A549 (cell line): ENCODE measurements around the gene PHACTR2. TPM values are rescaled to one million over a fixed set of nuclear protein-coding genes. Genes with fewer than 3 reads are reported as not detected.

Experiments
- ATAC-seq, 2 experiments: fragments of 200-7000 bp in 1 of 2; fragments of >200 bp in 1 of 2; cut with Nextera tagmentation in 1 of 2; cut with Tn5 transposase in 1 of 2; 3 replicates each; pipeline versions ENCODE4 v1.8.0 to v1.9.1; 2018 to 2020; ENCODE audit warnings: mild to moderate bottlenecking in 1 of 2, moderate library complexity in 1 of 2
- CTCF ChIA-PET: fragments of 300-600 bp; sonication (Branson Sonifier 250); formaldehyde crosslinking; extraction: SDS; loops from one replicate; lab custom pipeline; 2021; ENCODE audit warnings: antibody characterized with exemption, inconsistent platforms; lab: Yijun Ruan, JAX
- POLR2A ChIA-PET: fragments of 350-600 bp; formaldehyde crosslinking; extraction: SDS; loops from one replicate; lab custom pipeline; 2021; ENCODE audit warnings: antibody characterized with exemption, inconsistent platforms; lab: Yijun Ruan, JAX
- DNase-seq, 2 experiments: peaks; one replicate each; pipeline versions ENCODE4 v3.0.0 to v3.0.0-alpha.2; 2011 to 2016; ENCODE audit warnings: low read depth in 1 of 2, low spot score in 1 of 2
- FAIRE-seq: peaks from 2 replicates; lab custom pipeline; 2011; peaks lifted over from hg19 to GRCh38; lab: Jason Lieb, UNC
- H3K27ac ChIP-seq, 2 experiments: fragments of >200 bp; sonication (Bioruptor Twin); formaldehyde crosslinking; 3 replicates each; pipeline ENCODE4 v1.5.1; 2016 to 2017
- H3K4me1 ChIP-seq: fragments of >200 bp; sonication (Bioruptor Twin); formaldehyde crosslinking; 3 replicates; pipeline ENCODE4 v1.6.1; 2016
- H3K4me2 ChIP-seq: fragments of >200 bp; sonication (Bioruptor Twin); formaldehyde crosslinking; 3 replicates; pipeline ENCODE4 v1.6.1; 2016
- H3K4me3 ChIP-seq: fragments of >200 bp; sonication (Bioruptor Twin); formaldehyde crosslinking; 3 replicates; pipeline ENCODE4 v1.5.1; 2016
- H3K9me3 ChIP-seq: fragments of >200 bp; sonication (Bioruptor Twin); formaldehyde crosslinking; 3 replicates; pipeline ENCODE4 v1.6.1; 2016
- BHLHE40 ChIP-seq: IDR thresholded peaks from 2 replicates; pipeline ENCODE4 v1.6.1; 2012; ENCODE audit warnings: low read depth, low read length, inconsistent platforms
- CBX2 ChIP-seq: fragments of 200-600 bp; sonication (generic); IDR thresholded peaks from 2 replicates; pipeline ENCODE4 v1.6.1; 2016; ENCODE audit warnings: low read depth, mild to moderate bottlenecking, borderline replicate concordance
- CHD2 ChIP-seq: fragments of 150-350 bp; IDR thresholded peaks from 2 replicates; pipeline ENCODE4 v1.6.1; 2014; ENCODE audit warnings: low read length; ENCODE audit not compliant: partially characterized antibody
- EP300 ChIP-seq, 2 experiments: fragments of >200 bp; sonication (Bioruptor Twin); formaldehyde crosslinking; IDR thresholded peaks; 2 replicates in 1 of 2; 3 replicates in 1 of 2; pipeline ENCODE4 v1.6.1; 2016 to 2017
- FOSL2 ChIP-seq, 2 experiments: fragments of 450-650 bp in 1 of 2; fragments of >200 bp in 1 of 2; sonication (Bioruptor Twin) in 1 of 2; formaldehyde crosslinking; IDR thresholded peaks; 2 replicates each; pipeline versions ENCODE4 v1.5.0 to v1.6.1; 2016 to 2020; ENCODE audit warnings: mild to moderate bottlenecking in 1 of 2, moderate library complexity in 1 of 2
- GATA3 ChIP-seq: IDR thresholded peaks from 2 replicates; pipeline ENCODE4 v1.6.1; 2012; ENCODE audit warnings: borderline replicate concordance
- HOXB13 ChIP-seq: fragments of 250-450 bp; sonication (Bioruptor Pico); IDR thresholded peaks from 2 replicates; pipeline ENCODE4 v1.5.0; 2020; ENCODE audit warnings: low read depth, mild to moderate bottlenecking, moderate library complexity
- HOXB5 ChIP-seq: fragments of 250-450 bp; sonication (Bioruptor Pico); IDR thresholded peaks from 2 replicates; pipeline ENCODE4 v1.5.0; 2020; ENCODE audit warnings: mild to moderate bottlenecking, moderate library complexity
- JUN ChIP-seq, 2 experiments: fragments of >200 bp; sonication (Bioruptor Twin); formaldehyde crosslinking; IDR thresholded peaks; 2 replicates in 1 of 2; 3 replicates in 1 of 2; pipeline ENCODE4 v1.6.1; 2016 to 2017
- KDM1A ChIP-seq: fragments of 200-600 bp; sonication (generic); IDR thresholded peaks from 2 replicates; pipeline ENCODE4 v1.6.1; 2016; ENCODE audit warnings: low read depth, mild to moderate bottlenecking
- KDM5A ChIP-seq: fragments of 200-600 bp; sonication (generic); IDR thresholded peaks from 2 replicates; pipeline ENCODE4 v1.6.1; 2016; ENCODE audit warnings: antibody characterized with exemption, mild to moderate bottlenecking
- MAFK ChIP-seq: fragments of 450-650 bp; IDR thresholded peaks from 2 replicates; pipeline ENCODE4 v1.6.1; 2014; ENCODE audit not compliant: partially characterized antibody
- MYC ChIP-seq: IDR thresholded peaks from 2 replicates; pipeline ENCODE4 v1.6.1; 2012; ENCODE audit warnings: mild to moderate bottlenecking, inconsistent platforms, low read length, improper control_type of control experiment, borderline replicate concordance
- PHF8 ChIP-seq: fragments of 200-600 bp; sonication (generic); IDR thresholded peaks from 2 replicates; pipeline ENCODE4 v1.6.1; 2016; ENCODE audit warnings: low read depth, mild to moderate bottlenecking, antibody characterized with exemption, moderate library complexity, borderline replicate concordance
- POLR2A ChIP-seq: IDR thresholded peaks from 2 replicates; pipeline ENCODE4 v1.6.1; 2012; ENCODE audit warnings: mild to moderate bottlenecking, low read length
- TFCP2L1 ChIP-seq: fragments of 250-450 bp; sonication (Bioruptor Pico); IDR thresholded peaks from 2 replicates; pipeline ENCODE4 v1.5.0; 2021; ENCODE audit warnings: mild to moderate bottlenecking
- ZSCAN20 ChIP-seq: fragments of 250-450 bp; sonication (Bioruptor Pico); IDR thresholded peaks from 2 replicates; pipeline ENCODE4 v1.8.0; 2022; ENCODE audit warnings: mild to moderate bottlenecking, moderate library complexity
- WGBS: methylation state at CpG from one replicate; pipeline ENCODE4 v1.1.6; 2017; ENCODE audit errors: missing lambda C conversion rate; 5-methylcytosine and 5-hydroxymethylcytosine counted together
- polyA plus RNA-seq, 4 experiments: library from polyadenylated mRNA; depleted of rRNA in 3 of 4; stranded (reverse); fragments of >200 nt; fragmentation: RNase III in 1 of 4; extraction: RNeasy Plus Mini Kit Qiagen cat#74134 plus additional on column Dnase treatment in 1 of 4; gene quantifications; 2 replicates in 3 of 4; 3 replicates in 1 of 4; pipeline ENCODE4 v1.2.3, GENCODE V29; 2011 to 2017
- TF ChIP-seq, protein P1 (sequence below): IDR thresholded peaks from 2 replicates; pipeline ENCODE4 v1.6.1; 2012; ENCODE audit warnings: low read depth, borderline replicate concordance
- TF ChIP-seq, protein P2 (sequence below): IDR thresholded peaks from 2 replicates; pipeline ENCODE4 v1.6.1; 2012
- TF ChIP-seq, protein P3 (sequence below): IDR thresholded peaks from 2 replicates; pipeline ENCODE4 v1.6.1; 2012
- TF ChIP-seq, protein P4 (sequence below): fragments of 250-450 bp; sonication (Bioruptor Pico); IDR thresholded peaks from 2 replicates; pipeline ENCODE4 v1.5.0; 2020; ENCODE audit warnings: low read depth, mild to moderate bottlenecking, moderate library complexity
- TF ChIP-seq, protein P5 (sequence below): fragments of 200-600 bp; sonication (generic); IDR thresholded peaks from 2 replicates; pipeline ENCODE4 v1.6.1; 2016; ENCODE audit warnings: antibody characterized with exemption, mild to moderate bottlenecking, moderate library complexity

Gene PHACTR2
- polyA plus RNA-seq, 2 of the 4 experiments (the other 2 are of a cell fraction): 2.5 to 10.4 TPM

- peak within 1 kb of the TSS; percentile 96 for H3K4me3 ChIP-seq
- ATAC-seq (peak; percentile 99 to 100), DNase-seq (peak; percentile 91 to 95), FAIRE-seq (no peak)
- 4% methylated on average over 29 of the region's 64 CpGs for WGBS
- ChIA-PET POLR2A (interaction anchor here (0.6 to 1.6 kb wide), 7 partner anchors 9 to 307 kb away, joined by 3 to 10 read pairs (median 4); partner anchors contain the start of genes PHACTR2 and SF3B5), CTCF (interaction anchor here (1.3 kb wide), 1 partner anchor 268 kb away, joined by 5 read pairs; no protein-coding TSS in a partner anchor)
- no peaks in the 10 kb centered on the region for H3K9me3 ChIP-seq
- H3K27ac ChIP-seq: peak within 1 kb of the TSS; percentile 92 to 98
- peak within 1 kb of the TSS; percentile 99 for H3K4me2 ChIP-seq
- TF ChIP-seq KDM1A (no peak), CBX2 (no peak), CHD2 (peak; percentile 93), BHLHE40 (peak; percentile 83), HOXB13 (CRISPR knock-in tag) (peak; percentile 45; the same call in 1 of the 2 replicates), HOXB5 (CRISPR knock-in tag) (peak; percentile 46; the same call in 1 of the 2 replicates), JUN (IDR thresholded peaks at IDR 0.05) (peak; percentile 20 to 74; a peak in 4 of 5 replicates), ZSCAN20 (CRISPR knock-in tag) (no peak), KDM5A (peak; percentile 46; the same call in 1 of the 2 replicates), TFCP2L1 (CRISPR knock-in tag) (no peak), MYC (peak; percentile 84), EP300 (IDR thresholded peaks at IDR 0.05) (no peak), FOSL2 (IDR thresholded peaks at IDR 0.05) (no peak), FOSL2 (CRISPR knock-in tag; IDR thresholded peaks at IDR 0.05) (peak; percentile 10; the same call in 1 of the 2 replicates), POLR2A (peak; percentile 39), MAFK (no peak), PHF8 (peak; percentile 93), GATA3 (no peak)
- TF ChIP-seq, protein P1, sequence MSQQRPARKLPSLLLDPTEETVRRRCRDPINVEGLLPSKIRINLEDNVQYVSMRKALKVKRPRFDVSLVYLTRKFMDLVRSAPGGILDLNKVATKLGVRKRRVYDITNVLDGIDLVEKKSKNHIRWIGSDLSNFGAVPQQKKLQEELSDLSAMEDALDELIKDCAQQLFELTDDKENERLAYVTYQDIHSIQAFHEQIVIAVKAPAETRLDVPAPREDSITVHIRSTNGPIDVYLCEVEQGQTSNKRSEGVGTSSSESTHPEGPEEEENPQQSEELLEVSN: peak; percentile 76
- TF ChIP-seq, protein P2, sequence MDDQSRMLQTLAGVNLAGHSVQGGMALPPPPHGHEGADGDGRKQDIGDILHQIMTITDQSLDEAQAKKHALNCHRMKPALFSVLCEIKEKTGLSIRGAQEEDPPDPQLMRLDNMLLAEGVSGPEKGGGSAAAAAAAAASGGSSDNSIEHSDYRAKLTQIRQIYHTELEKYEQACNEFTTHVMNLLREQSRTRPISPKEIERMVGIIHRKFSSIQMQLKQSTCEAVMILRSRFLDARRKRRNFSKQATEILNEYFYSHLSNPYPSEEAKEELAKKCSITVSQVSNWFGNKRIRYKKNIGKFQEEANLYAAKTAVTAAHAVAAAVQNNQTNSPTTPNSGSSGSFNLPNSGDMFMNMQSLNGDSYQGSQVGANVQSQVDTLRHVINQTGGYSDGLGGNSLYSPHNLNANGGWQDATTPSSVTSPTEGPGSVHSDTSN: no peak
- TF ChIP-seq, protein P3, sequence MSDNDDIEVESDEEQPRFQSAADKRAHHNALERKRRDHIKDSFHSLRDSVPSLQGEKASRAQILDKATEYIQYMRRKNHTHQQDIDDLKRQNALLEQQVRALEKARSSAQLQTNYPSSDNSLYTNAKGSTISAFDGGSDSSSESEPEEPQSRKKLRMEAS: peak; percentile 99
- TF ChIP-seq, protein P4, sequence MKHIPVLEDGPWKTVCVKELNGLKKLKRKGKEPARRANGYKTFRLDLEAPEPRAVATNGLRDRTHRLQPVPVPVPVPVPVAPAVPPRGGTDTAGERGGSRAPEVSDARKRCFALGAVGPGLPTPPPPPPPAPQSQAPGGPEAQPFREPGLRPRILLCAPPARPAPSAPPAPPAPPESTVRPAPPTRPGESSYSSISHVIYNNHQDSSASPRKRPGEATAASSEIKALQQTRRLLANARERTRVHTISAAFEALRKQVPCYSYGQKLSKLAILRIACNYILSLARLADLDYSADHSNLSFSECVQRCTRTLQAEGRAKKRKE: 0 out of 2 replicates have a peak, but pooled peaks have one; percentile 43
- TF ChIP-seq, protein P5, sequence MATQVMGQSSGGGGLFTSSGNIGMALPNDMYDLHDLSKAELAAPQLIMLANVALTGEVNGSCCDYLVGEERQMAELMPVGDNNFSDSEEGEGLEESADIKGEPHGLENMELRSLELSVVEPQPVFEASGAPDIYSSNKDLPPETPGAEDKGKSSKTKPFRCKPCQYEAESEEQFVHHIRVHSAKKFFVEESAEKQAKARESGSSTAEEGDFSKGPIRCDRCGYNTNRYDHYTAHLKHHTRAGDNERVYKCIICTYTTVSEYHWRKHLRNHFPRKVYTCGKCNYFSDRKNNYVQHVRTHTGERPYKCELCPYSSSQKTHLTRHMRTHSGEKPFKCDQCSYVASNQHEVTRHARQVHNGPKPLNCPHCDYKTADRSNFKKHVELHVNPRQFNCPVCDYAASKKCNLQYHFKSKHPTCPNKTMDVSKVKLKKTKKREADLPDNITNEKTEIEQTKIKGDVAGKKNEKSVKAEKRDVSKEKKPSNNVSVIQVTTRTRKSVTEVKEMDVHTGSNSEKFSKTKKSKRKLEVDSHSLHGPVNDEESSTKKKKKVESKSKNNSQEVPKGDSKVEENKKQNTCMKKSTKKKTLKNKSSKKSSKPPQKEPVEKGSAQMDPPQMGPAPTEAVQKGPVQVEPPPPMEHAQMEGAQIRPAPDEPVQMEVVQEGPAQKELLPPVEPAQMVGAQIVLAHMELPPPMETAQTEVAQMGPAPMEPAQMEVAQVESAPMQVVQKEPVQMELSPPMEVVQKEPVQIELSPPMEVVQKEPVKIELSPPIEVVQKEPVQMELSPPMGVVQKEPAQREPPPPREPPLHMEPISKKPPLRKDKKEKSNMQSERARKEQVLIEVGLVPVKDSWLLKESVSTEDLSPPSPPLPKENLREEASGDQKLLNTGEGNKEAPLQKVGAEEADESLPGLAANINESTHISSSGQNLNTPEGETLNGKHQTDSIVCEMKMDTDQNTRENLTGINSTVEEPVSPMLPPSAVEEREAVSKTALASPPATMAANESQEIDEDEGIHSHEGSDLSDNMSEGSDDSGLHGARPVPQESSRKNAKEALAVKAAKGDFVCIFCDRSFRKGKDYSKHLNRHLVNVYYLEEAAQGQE: peak; percentile 95
- H3K4me1 ChIP-seq: peaks cover 10% of the 10 kb centered on the region; the same call in 2 of the 3 replicates
These were observed 165.3 kb downstream of the PHACTR2 start, which contains the start of gene LTV1 for GRCh38 chr6:143842902-143843676. LTV1 (plus strand) TSS chr6:143843338; CDS start chr6:143843478, 140 bp downstream.
